ENCODE measurements around the gene RANGRF. TPM values are rescaled to one million over a fixed set of nuclear protein-coding genes. Genes with fewer than 3 reads are reported as not detected.

The RANGRF gene
- total RNA-seq, 1 donor from 2014 or later: 25.6 TPM

DNA sequence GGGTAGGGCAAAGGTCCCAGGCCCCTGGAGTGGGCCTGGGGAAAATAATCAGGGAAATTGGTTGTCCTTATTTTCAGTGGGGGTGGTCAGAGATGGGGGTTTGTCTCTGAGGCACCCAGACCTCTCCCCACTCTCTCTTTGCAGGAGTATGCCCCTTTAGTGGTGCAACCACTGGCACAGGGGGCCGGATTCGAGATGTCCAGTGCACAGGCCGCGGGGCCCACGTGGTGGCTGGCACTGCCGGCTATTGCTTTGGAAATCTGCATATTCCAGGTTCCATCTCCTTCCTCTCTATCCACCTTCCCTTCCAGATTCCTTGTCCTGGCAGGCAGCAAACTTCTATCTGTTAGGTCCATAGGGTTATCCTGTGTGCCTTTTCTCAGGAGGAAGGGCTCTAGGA, 31.8 kb upstream of the RANGRF start:
- Histone ChIP-seq H3K4me3 (no peak overlapping the region), H3K27ac (replicated peaks) (no peak overlapping the region), H3K36me3 (peaks cover 72% of the 10 kb centered on the region), H3K4me1 (no peaks in the 10 kb centered on the region), H3K9me3 (replicated peaks) (no peaks in the 10 kb centered on the region), H3K27me3 (ENCODE audit: low read depth) (no peaks in the 10 kb centered on the region)
- intact Hi-C loops (cut with micrococcal nuclease): no loop called here
- DNase-seq: no peak
- TF ChIP-seq, protein P1, sequence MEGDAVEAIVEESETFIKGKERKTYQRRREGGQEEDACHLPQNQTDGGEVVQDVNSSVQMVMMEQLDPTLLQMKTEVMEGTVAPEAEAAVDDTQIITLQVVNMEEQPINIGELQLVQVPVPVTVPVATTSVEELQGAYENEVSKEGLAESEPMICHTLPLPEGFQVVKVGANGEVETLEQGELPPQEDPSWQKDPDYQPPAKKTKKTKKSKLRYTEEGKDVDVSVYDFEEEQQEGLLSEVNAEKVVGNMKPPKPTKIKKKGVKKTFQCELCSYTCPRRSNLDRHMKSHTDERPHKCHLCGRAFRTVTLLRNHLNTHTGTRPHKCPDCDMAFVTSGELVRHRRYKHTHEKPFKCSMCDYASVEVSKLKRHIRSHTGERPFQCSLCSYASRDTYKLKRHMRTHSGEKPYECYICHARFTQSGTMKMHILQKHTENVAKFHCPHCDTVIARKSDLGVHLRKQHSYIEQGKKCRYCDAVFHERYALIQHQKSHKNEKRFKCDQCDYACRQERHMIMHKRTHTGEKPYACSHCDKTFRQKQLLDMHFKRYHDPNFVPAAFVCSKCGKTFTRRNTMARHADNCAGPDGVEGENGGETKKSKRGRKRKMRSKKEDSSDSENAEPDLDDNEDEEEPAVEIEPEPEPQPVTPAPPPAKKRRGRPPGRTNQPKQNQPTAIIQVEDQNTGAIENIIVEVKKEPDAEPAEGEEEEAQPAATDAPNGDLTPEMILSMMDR (IDR thresholded peaks at IDR 0.05; ENCODE audit: borderline replicate concordance): no peak

DNA sequence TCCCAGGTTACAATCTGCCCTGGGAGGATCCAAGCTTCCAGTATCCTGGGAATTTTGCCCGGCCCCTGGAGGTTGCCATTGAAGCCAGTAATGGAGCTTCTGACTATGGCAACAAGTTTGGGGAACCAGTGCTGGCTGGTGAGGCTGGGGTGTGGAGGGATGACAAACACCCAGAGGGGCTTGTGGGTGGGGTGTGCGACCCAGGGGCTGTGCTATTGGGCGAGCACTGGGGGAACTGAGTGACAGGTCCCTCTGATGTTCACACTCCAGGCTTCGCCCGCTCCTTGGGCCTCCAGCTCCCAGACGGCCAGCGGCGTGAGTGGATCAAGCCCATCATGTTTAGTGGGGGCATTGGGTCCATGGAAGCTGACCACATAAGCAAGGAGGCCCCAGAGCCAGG, 30.7 kb upstream of the RANGRF start:
- Histone ChIP-seq H3K36me3 (peaks cover 82% of the 10 kb centered on the region), H3K27me3 (ENCODE audit: low read depth) (no peaks in the 10 kb centered on the region), H3K27ac (replicated peaks) (no peak overlapping the region), H3K4me3 (no peak overlapping the region), H3K4me1 (no peaks in the 10 kb centered on the region), H3K9me3 (replicated peaks) (no peaks in the 10 kb centered on the region)
- intact Hi-C loops (cut with micrococcal nuclease): no loop called here
- DNase-seq: no peak
- TF ChIP-seq, protein P1 (IDR thresholded peaks at IDR 0.05; ENCODE audit: borderline replicate concordance): no peak

DNA sequence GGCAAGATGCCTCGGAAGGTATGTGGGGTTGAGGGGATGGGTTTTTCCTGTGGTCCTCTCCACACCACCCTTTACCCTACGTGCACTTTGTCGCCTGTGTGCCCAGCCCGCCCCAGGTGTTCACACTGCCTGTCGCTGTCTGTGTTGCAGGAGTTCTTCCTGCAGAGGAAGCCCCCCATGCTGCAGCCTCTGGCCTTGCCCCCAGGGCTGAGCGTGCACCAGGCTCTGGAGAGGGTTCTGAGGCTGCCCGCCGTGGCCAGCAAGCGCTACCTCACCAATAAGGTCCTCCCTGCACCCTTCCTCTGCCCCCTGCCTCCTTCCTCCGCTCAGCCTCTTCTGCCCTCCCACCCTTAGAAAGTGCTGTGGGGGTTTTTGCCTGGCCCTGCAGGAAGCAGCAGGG, 24.1 kb upstream of the RANGRF start:
- H3K4me1 ChIP-seq: no peaks in the 10 kb centered on the region
- H3K36me3 ChIP-seq: peaks cover 89% of the 10 kb centered on the region
- H3K27ac ChIP-seq (replicated peaks): no peak overlapping the region
- H3K4me3 ChIP-seq: no peak overlapping the region
- TF ChIP-seq, protein P1 (IDR thresholded peaks at IDR 0.05; ENCODE audit: borderline replicate concordance): no peak
- DNase-seq: no peak
- H3K9me3 ChIP-seq (replicated peaks): no peaks in the 10 kb centered on the region
- no peaks in the 10 kb centered on the region for H3K27me3 ChIP-seq (ENCODE audit: low read depth)
- intact Hi-C loops (cut with micrococcal nuclease): no loop called here

DNA sequence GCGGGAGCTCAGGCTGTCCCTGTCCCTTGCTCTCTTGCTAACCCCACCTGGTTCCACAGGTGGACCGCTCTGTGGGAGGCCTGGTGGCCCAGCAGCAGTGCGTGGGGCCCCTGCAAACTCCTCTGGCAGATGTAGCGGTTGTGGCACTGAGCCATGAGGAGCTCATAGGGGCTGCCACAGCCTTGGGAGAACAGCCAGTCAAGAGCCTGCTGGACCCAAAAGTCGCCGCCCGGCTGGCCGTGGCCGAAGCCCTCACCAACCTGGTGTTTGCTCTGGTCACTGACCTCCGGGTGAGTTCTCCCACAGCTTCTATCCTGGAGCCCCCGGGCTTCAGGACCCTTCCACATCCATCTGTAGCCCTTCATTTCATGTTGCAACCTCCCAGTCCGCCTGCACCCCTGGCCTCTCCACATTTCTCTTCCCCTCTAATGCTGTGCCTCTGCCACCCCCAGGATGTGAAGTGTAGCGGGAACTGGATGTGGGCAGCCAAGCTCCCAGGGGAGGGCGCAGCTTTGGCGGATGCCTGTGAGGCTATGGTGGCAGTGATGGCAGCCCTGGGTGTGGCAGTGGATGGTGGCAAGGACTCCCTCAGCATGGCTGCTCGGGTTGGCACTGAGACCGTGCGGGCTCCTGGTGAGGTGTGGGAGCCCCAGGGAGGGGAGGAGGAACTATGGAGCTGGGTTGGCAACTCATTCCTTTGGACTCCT, 23.5 kb upstream of the RANGRF start:
- H3K36me3 ChIP-seq: peaks cover 92% of the 10 kb centered on the region
- intact Hi-C loops (cut with micrococcal nuclease): no loop called here
- TF ChIP-seq, protein P1 (IDR thresholded peaks at IDR 0.05; ENCODE audit: borderline replicate concordance): no peak
- no peaks in the 10 kb centered on the region for H3K4me1 ChIP-seq
- no peaks in the 10 kb centered on the region for H3K9me3 ChIP-seq (replicated peaks)
- H3K27ac ChIP-seq (replicated peaks): no peak overlapping the region
- H3K4me3 ChIP-seq: no peak overlapping the region
- H3K27me3 ChIP-seq (ENCODE audit: low read depth): no peaks in the 10 kb centered on the region
- DNase-seq: no peak

DNA sequence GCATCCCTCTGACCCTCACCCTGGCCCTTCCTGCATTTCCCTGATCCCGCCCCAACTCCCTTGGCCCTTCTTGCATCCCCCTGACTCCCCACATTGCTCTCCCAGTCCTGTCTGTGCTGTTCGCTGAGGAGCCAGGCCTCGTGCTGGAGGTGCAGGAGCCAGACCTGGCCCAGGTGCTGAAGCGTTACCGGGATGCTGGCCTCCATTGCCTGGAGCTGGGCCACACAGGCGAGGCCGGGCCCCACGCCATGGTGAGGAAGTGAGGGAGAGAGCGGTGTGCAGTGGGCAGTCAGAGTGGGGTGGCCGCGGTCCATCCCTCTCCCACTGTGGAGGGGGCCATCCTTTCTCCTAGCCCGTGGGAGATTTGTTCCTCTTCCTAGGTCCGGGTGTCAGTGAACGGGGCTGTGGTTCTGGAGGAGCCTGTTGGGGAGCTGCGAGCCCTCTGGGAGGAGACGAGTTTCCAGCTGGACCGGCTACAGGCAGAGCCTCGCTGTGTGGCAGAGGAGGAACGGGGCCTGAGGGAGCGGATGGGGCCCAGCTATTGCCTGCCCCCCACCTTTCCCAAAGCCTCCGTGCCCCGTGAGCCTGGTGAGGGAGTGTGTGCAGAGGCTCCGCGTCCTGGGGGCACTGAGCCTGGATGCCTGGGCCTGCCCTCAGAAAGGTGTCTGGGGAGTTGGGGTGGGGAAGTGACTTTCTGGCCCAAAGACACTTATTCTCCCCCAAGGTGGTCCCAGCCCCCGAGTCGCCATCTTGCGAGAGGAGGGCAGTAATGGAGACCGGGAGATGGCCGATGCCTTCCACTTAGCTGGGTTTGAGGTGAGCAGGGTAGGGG, 21.6 kb upstream of the RANGRF start:
- intact Hi-C loops (cut with micrococcal nuclease): no loop called here
- peaks cover 78% of the 10 kb centered on the region for H3K36me3 ChIP-seq
- H3K27ac ChIP-seq (replicated peaks): no peak overlapping the region
- no peaks in the 10 kb centered on the region for H3K4me1 ChIP-seq
- no peaks in the 10 kb centered on the region for H3K27me3 ChIP-seq (ENCODE audit: low read depth)
- no peaks in the 10 kb centered on the region for H3K9me3 ChIP-seq (replicated peaks)
- TF ChIP-seq, protein P1 (IDR thresholded peaks at IDR 0.05; ENCODE audit: borderline replicate concordance): no peak
- no peak overlapping the region for H3K4me3 ChIP-seq
- no peak for DNase-seq
